Mesothelial cell of epicardium (in vitro differentiated cells): ENCODE data around the gene RASGRF2. TPM values are rescaled to one million over a fixed set of nuclear protein-coding genes. Genes with fewer than 3 reads are reported as not detected.
A peak's percentile ranks its signal among the peaks of the same experiment; 100 is the strongest.

Source experiments
- DNase-seq, 2 experiments: peaks; one replicate each; pipeline ENCODE4 v3.0.0; 2021; ENCODE audit warnings: low spot score in 2 of 2; ENCODE audit not compliant: unreplicated experiment in 2 of 2
- H3K27ac Mint-ChIP-seq: 2 replicates; pipeline ENCODE4 v1.8.0; 2021; ENCODE audit warnings: mixed read lengths
- H3K27me3 Mint-ChIP-seq: 2 replicates; pipeline ENCODE4 v1.8.0; 2021; ENCODE audit warnings: low read depth, mixed read lengths
- H3K36me3 Mint-ChIP-seq: 2 replicates; pipeline ENCODE4 v1.8.0; 2021; ENCODE audit warnings: mixed read lengths
- H3K4me1 Mint-ChIP-seq: 2 replicates; pipeline ENCODE4 v1.8.0; 2021; ENCODE audit warnings: mixed read lengths
- H3K4me3 Mint-ChIP-seq: 2 replicates; pipeline ENCODE4 v1.8.0; 2021; ENCODE audit warnings: mild to moderate bottlenecking, moderate library complexity, mixed read lengths
- H3K9me3 Mint-ChIP-seq: 2 replicates; pipeline ENCODE4 v1.8.0; 2021; ENCODE audit warnings: mixed read lengths
- total RNA-seq: library from RNA; stranded (reverse); gene quantifications from 3 replicates; pipeline ENCODE4 v1.2.1, GENCODE V29; 2021
- TF ChIP-seq, protein P1 (sequence below): fragments of 200-600 bp; sonication (generic); IDR thresholded peaks from one replicate; pipeline ENCODE4 v1.5.0; 2021; ENCODE audit warnings: antibody characterized with exemption; ENCODE audit not compliant: unreplicated experiment

The RASGRF2 gene
- total RNA-seq, 1 donor from 2014 or later = 5.7 TPM

DNA sequence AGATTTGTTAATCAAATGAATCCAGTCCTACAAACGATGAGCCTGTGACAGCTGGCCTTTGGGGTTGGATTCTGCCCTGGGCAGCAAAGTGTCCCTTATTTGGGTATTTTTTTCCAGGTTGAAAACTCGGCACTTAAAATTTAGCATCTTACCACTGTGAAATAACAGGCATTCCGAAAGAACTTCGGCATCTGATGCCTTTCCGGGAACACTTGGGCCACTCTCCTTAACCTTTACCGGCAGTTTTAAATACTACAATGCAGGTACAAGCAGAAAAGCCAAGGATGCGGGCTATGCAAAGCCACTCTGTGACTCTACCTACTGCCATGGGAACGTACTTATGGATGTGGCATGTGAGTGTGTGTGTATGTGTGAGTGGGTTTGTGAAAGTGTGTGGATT, 1.0 kb upstream of the RASGRF2 start:
- Mint-ChIP-seq H3K27ac (no peak overlapping the region), H3K36me3 (no peaks in the 10 kb centered on the region), H3K27me3 (peaks cover 30% of the 10 kb centered on the region), H3K4me1 (peaks cover 46% of the 10 kb centered on the region), H3K9me3 (no peaks in the 10 kb centered on the region), H3K4me3 (peak overlapping the region; percentile 64)
- DNase-seq = no peak
- TF ChIP-seq, protein P1, sequence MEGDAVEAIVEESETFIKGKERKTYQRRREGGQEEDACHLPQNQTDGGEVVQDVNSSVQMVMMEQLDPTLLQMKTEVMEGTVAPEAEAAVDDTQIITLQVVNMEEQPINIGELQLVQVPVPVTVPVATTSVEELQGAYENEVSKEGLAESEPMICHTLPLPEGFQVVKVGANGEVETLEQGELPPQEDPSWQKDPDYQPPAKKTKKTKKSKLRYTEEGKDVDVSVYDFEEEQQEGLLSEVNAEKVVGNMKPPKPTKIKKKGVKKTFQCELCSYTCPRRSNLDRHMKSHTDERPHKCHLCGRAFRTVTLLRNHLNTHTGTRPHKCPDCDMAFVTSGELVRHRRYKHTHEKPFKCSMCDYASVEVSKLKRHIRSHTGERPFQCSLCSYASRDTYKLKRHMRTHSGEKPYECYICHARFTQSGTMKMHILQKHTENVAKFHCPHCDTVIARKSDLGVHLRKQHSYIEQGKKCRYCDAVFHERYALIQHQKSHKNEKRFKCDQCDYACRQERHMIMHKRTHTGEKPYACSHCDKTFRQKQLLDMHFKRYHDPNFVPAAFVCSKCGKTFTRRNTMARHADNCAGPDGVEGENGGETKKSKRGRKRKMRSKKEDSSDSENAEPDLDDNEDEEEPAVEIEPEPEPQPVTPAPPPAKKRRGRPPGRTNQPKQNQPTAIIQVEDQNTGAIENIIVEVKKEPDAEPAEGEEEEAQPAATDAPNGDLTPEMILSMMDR = no peak

DNA sequence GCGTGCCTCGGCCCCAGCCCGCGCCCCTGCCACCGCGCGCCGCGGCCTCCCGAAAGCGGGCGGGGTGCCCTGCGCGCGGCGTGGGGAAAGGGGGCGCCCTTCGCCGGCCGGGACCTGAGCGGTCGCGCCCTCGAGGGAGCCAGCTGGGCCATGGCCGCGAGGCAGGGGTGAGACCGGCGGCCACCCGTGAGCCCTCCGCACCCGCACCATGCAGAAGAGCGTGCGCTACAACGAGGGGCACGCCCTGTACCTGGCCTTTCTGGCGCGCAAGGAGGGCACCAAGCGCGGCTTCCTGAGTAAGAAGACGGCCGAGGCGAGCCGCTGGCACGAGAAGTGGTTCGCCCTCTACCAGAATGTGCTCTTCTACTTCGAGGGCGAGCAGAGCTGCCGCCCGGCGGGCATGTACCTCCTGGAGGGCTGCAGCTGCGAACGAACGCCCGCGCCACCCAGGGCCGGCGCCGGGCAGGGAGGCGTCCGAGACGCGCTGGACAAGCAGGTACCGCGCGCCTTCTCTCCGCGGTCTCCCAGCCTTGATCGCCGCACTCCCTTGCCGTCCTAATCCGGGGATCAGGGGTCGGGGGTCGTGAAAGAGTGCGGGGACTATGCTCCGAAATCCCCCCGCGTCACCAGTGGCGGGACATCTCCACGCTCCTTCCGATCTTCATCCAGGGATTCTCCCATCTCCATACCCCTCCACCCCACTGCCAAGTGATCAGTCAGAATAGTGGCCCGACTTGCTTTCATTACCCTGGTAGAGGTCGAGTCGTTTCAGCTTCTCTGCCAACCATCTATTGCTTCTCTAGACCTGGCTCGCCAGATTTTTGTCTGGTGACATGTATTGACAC, 590 bp downstream of the RASGRF2 start:
- H3K27ac Mint-ChIP-seq = no peak overlapping the region
- DNase-seq = peak; percentile 23 to 49
- TF ChIP-seq, protein P1 = no peak
- H3K4me1 Mint-ChIP-seq = peaks cover 47% of the 10 kb centered on the region
- peaks cover 31% of the 10 kb centered on the region for H3K27me3 Mint-ChIP-seq
- no peaks in the 10 kb centered on the region for H3K36me3 Mint-ChIP-seq
- H3K9me3 Mint-ChIP-seq = no peaks in the 10 kb centered on the region
- H3K4me3 Mint-ChIP-seq = peak overlapping the region; percentile 74

DNA sequence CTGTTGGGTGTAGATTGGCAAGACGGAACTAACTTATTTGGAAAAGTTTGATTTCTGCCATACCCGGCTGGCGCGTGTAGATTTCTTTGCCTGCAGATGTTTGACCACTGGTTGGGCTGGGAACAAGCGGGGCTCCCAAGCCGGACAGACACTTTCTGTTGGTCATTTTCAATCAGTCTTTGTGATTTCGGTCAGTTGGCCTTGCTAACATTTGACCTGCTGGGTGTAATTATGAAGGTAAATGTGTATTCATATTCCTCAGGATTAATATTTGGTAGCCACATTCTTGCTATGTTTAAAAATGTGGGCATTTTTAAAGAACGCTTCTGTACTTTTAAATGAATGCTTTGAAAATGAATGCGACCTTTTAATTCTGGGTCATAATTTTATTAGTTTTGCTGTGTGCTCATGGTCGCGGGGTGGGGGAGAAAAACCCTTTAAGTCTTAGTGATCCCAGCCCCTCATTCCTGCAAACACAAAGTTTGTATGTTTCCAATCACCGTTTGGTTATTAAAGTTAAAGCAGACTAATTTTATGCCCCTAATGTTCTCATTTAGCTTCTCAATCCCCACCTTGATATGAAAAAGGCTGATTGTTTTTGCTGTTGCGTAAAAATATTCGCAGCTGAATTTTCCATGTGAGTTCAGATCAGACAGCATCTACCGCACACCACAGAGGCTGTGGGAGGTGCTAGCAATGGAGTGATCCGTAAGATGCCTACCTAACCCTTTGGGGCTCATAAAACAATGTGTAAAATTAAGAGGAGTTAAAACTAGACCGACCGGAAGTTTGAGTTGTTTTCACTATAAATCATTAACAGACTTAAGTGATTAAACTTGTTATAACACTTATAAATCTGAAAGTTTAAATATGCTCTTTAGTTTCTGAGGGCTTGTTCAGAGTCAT, 1.5 kb downstream of the RASGRF2 start:
- Mint-ChIP-seq H3K9me3 (no peaks in the 10 kb centered on the region), H3K27me3 (peaks cover 30% of the 10 kb centered on the region), H3K27ac (no peak overlapping the region), H3K36me3 (no peaks in the 10 kb centered on the region), H3K4me1 (peaks cover 40% of the 10 kb centered on the region), H3K4me3 (peak overlapping the region; percentile 74)
- no peak for DNase-seq
- TF ChIP-seq, protein P1 = no peak

DNA sequence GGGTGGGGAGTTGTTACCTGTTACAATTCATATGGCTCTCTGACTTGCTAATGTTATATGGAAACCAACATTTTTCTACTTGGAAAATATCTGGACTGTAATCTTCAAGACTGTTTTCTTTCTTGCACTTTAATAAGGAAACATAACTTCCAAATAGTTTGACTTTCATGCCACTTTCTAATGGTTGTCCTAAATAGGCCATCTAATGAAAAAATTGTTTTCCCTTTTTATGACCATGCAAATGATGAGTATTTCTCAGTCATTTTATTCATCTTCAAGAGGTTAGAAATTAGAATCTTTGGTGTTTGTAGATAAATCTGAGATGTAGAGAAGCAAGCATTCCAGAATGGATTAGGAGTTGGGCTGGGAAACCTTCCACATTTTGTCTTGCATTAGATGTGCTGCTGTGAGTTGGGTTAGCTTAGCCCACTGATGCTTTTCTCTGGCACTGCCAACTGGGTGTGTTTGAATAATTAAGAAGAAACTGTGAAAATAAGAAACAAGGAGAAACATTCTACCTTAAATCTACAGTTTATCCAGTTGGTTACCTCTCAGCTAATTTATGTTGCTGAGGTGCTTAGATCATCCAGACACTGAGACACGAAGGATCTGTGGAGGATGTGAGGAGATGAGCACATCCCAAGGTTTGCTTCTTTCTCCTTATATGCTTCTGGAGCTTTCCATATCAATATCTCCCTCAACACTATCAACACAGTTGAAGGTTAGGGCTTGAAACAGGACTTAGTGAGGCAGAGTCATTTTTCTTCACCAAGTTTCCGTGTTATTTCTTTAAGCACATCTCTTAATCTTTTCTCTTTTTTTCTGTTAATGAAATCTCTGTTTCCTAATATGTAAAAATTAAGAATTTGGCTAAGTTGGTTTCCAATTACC, 2.7 kb downstream of the RASGRF2 start:
- Mint-ChIP-seq H3K27ac (no peak overlapping the region), H3K9me3 (no peaks in the 10 kb centered on the region), H3K36me3 (no peaks in the 10 kb centered on the region), H3K4me3 (no peak overlapping the region), H3K4me1 (peaks cover 38% of the 10 kb centered on the region), H3K27me3 (peaks cover 28% of the 10 kb centered on the region)
- TF ChIP-seq, protein P1 = no peak
- DNase-seq = no peak

DNA sequence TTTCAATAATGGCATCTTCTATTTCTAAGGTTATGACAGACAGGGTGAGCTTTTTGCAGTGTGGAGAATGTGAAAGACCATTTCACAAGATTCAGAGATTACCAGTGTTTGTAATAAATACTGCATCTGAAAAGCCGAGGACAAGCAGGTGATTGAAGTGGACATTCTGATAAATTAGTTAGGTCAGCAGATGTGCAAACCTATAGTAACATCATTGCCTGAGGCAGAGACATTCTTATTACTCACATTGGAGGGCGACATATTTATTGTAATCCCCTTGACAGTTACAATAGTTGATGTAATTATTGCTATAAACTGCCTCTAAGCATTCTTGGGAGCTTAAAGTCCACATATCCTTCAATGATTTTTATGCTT, 3.3 kb downstream of the RASGRF2 start:
- no peak for DNase-seq
- Mint-ChIP-seq H3K9me3 (no peaks in the 10 kb centered on the region), H3K36me3 (no peaks in the 10 kb centered on the region), H3K27me3 (peaks cover 22% of the 10 kb centered on the region), H3K4me3 (no peak overlapping the region), H3K4me1 (peaks cover 38% of the 10 kb centered on the region), H3K27ac (no peak overlapping the region)
- TF ChIP-seq, protein P1 = no peak
